NOMO-1 treated with dmso at 0.1 percent for 144 hours (cell line): Measurements from ENCODE around the gene ENGASE.

Experiments used
- DNase-seq: peaks from one replicate; lab custom pipeline; 2025; ENCODE audit not compliant: unreplicated experiment; lab: John Stamatoyannopoulos, UW

ENGASE gene

GRCh38 chr17:79038545-79039135 is 36.0 kb upstream of the ENGASE start:
- DNase-seq = no peak

- DNase-seq = no peak
Measured at GRCh38 chr17:79039171-79039570, 35.5 kb upstream of the ENGASE start.

- no peak for DNase-seq
Measured at GRCh38 chr17:79039886-79040285, 34.7 kb upstream of the ENGASE start.

- no peak for DNase-seq
Measured at GRCh38 chr17:79041041-79041570, 33.5 kb upstream of the ENGASE start.

- no peak for DNase-seq
Measured at GRCh38 chr17:79041723-79042420, 32.8 kb upstream of the ENGASE start.

- DNase-seq = no peak
Measured at GRCh38 chr17:79042421-79043190, 32.0 kb upstream of the ENGASE start.

- no peak for DNase-seq
Measured at GRCh38 chr17:79043191-79043930, 31.3 kb upstream of the ENGASE start.

GRCh38 chr17:79043931-79044320 is 30.7 kb upstream of the ENGASE start:
- no peak for DNase-seq

GRCh38 chr17:79044462-79044861 is 30.2 kb upstream of the ENGASE start:
- DNase-seq = no peak

- no peak for DNase-seq
Measured at GRCh38 chr17:79045001-79045729, 29.5 kb upstream of the ENGASE start.

- DNase-seq = peak; percentile 28
Measured at GRCh38 chr17:79045842-79046196, 28.8 kb upstream of the ENGASE start.

- DNase-seq = no peak
Measured at GRCh38 chr17:79046197-79046915, 28.3 kb upstream of the ENGASE start.

- no peak for DNase-seq
Measured at GRCh38 chr17:79046916-79047280, 27.7 kb upstream of the ENGASE start.

GRCh38 chr17:79047291-79047920 is 27.2 kb upstream of the ENGASE start:
- DNase-seq = no peak

- DNase-seq = no peak
Measured at GRCh38 chr17:79047923-79048825, 26.4 kb upstream of the ENGASE start.

GRCh38 chr17:79048826-79049755 is 25.5 kb upstream of the ENGASE start:
- no peak for DNase-seq

- DNase-seq = no peak
Measured at GRCh38 chr17:79049821-79050220, 24.8 kb upstream of the ENGASE start.

GRCh38 chr17:79050551-79050950 is 24.1 kb upstream of the ENGASE start:
- DNase-seq = no peak
